Activated naive CD8-positive, alpha-beta T cell (primary cell): Measurements from ENCODE around the gene CSRNP3.

Experiments
- H3K27ac Mint-ChIP-seq: one replicate; pipeline ENCODE4 v1.8.0; 2021; ENCODE audit warnings: mixed read lengths
- H3K27me3 Mint-ChIP-seq: one replicate; pipeline ENCODE4 v1.8.0; 2021; ENCODE audit warnings: mixed read lengths
- H3K36me3 Mint-ChIP-seq: one replicate; pipeline ENCODE4 v1.8.0; 2021; ENCODE audit warnings: mixed read lengths
- H3K4me1 Mint-ChIP-seq: one replicate; pipeline ENCODE4 v1.8.0; 2021; ENCODE audit warnings: low read depth, mixed read lengths
- H3K4me3 Mint-ChIP-seq: one replicate; pipeline ENCODE4 v1.8.0; 2021; ENCODE audit warnings: mild to moderate bottlenecking, mixed read lengths
- H3K9me3 Mint-ChIP-seq: one replicate; pipeline ENCODE4 v1.8.0; 2021; ENCODE audit warnings: low read depth, mixed read lengths

The CSRNP3 gene

GRCh38 chr2:165469417-165469816, at the start of gene CSRNP3:
TSS of gene CSRNP3 (plus strand) at chr2:165469698. CDS start at chr2:165595066, 125,368 bp downstream.
- Mint-ChIP-seq H3K9me3 (no peaks in the 10 kb centered on the region), H3K27ac (no peak within 1 kb of the TSS), H3K27me3 (peaks cover 5% of the 10 kb centered on the region), H3K4me1 (no peaks in the 10 kb centered on the region), H3K4me3 (no peak within 1 kb of the TSS), H3K36me3 (no peaks in the 10 kb centered on the region)

- no peak overlapping the region for H3K27ac Mint-ChIP-seq
- peaks cover 9% of the 10 kb centered on the region for H3K9me3 Mint-ChIP-seq
- H3K4me3 Mint-ChIP-seq = no peak overlapping the region
- H3K36me3 Mint-ChIP-seq = peaks cover 3% of the 10 kb centered on the region
- H3K27me3 Mint-ChIP-seq = peaks cover 2% of the 10 kb centered on the region
- H3K4me1 Mint-ChIP-seq = no peaks in the 10 kb centered on the region
Observed at GRCh38 chr2:165420231-165420630, 49.3 kb upstream of the CSRNP3 start.

GRCh38 chr2:165423081-165423480, 46.4 kb upstream of the CSRNP3 start:
- Mint-ChIP-seq H3K4me3 (no peak overlapping the region), H3K27me3 (peaks cover 2% of the 10 kb centered on the region), H3K4me1 (no peaks in the 10 kb centered on the region)

GRCh38 chr2:165425556-165425955, 43.9 kb upstream of the CSRNP3 start:
- no peaks in the 10 kb centered on the region for H3K4me1 Mint-ChIP-seq
- H3K9me3 Mint-ChIP-seq = no peaks in the 10 kb centered on the region
- no peaks in the 10 kb centered on the region for H3K36me3 Mint-ChIP-seq
- H3K4me3 Mint-ChIP-seq = no peak overlapping the region
- peaks cover 2% of the 10 kb centered on the region for H3K27me3 Mint-ChIP-seq
- no peak overlapping the region for H3K27ac Mint-ChIP-seq

More at GRCh38 chr2:165423081-165423480, 46.4 kb upstream of the CSRNP3 start:
- Mint-ChIP-seq H3K27ac (no peak overlapping the region), H3K9me3 (no peaks in the 10 kb centered on the region), H3K36me3 (no peaks in the 10 kb centered on the region)

GRCh38 chr2:165427686-165428085, 41.8 kb upstream of the CSRNP3 start:
- Mint-ChIP-seq H3K9me3 (no peaks in the 10 kb centered on the region), H3K36me3 (no peaks in the 10 kb centered on the region), H3K4me1 (no peaks in the 10 kb centered on the region), H3K27ac (no peak overlapping the region), H3K27me3 (peaks cover 2% of the 10 kb centered on the region), H3K4me3 (no peak overlapping the region)

- Mint-ChIP-seq H3K27me3 (peaks cover 2% of the 10 kb centered on the region), H3K9me3 (no peaks in the 10 kb centered on the region), H3K4me1 (no peaks in the 10 kb centered on the region), H3K4me3 (no peak overlapping the region), H3K36me3 (no peaks in the 10 kb centered on the region), H3K27ac (no peak overlapping the region)
Observed at GRCh38 chr2:165428926-165429325, 40.6 kb upstream of the CSRNP3 start.

- Mint-ChIP-seq H3K9me3 (no peaks in the 10 kb centered on the region), H3K27me3 (peaks cover 2% of the 10 kb centered on the region), H3K4me1 (no peaks in the 10 kb centered on the region), H3K4me3 (no peak overlapping the region), H3K27ac (no peak overlapping the region), H3K36me3 (no peaks in the 10 kb centered on the region)
Observed at GRCh38 chr2:165431014-165431413, 38.5 kb upstream of the CSRNP3 start.

GRCh38 chr2:165432234-165432966, 37.1 kb upstream of the CSRNP3 start:
- Mint-ChIP-seq H3K27ac (no peak overlapping the region), H3K27me3 (peaks cover 2% of the 10 kb centered on the region), H3K4me1 (no peaks in the 10 kb centered on the region), H3K36me3 (no peaks in the 10 kb centered on the region), H3K4me3 (no peak overlapping the region), H3K9me3 (no peaks in the 10 kb centered on the region)

GRCh38 chr2:165434865-165435496, 34.5 kb upstream of the CSRNP3 start:
- H3K27me3 Mint-ChIP-seq = no peaks in the 10 kb centered on the region
- H3K9me3 Mint-ChIP-seq = no peaks in the 10 kb centered on the region
- H3K4me3 Mint-ChIP-seq = no peak overlapping the region
- H3K4me1 Mint-ChIP-seq = no peaks in the 10 kb centered on the region
- no peak overlapping the region for H3K27ac Mint-ChIP-seq
- H3K36me3 Mint-ChIP-seq = no peaks in the 10 kb centered on the region

- no peaks in the 10 kb centered on the region for H3K4me1 Mint-ChIP-seq
- no peaks in the 10 kb centered on the region for H3K36me3 Mint-ChIP-seq
- H3K4me3 Mint-ChIP-seq = no peak overlapping the region
- no peak overlapping the region for H3K27ac Mint-ChIP-seq
- no peaks in the 10 kb centered on the region for H3K9me3 Mint-ChIP-seq
- H3K27me3 Mint-ChIP-seq = no peaks in the 10 kb centered on the region
Observed at GRCh38 chr2:165435611-165436010, 33.9 kb upstream of the CSRNP3 start.

GRCh38 chr2:165436559-165436958, 32.9 kb upstream of the CSRNP3 start:
- H3K27me3 Mint-ChIP-seq = no peaks in the 10 kb centered on the region
- H3K36me3 Mint-ChIP-seq = no peaks in the 10 kb centered on the region
- H3K9me3 Mint-ChIP-seq = no peaks in the 10 kb centered on the region
- H3K4me3 Mint-ChIP-seq = no peak overlapping the region
- no peak overlapping the region for H3K27ac Mint-ChIP-seq
- no peaks in the 10 kb centered on the region for H3K4me1 Mint-ChIP-seq

- Mint-ChIP-seq H3K4me3 (no peak overlapping the region), H3K4me1 (peaks cover 18% of the 10 kb centered on the region), H3K9me3 (no peaks in the 10 kb centered on the region), H3K27ac (no peak overlapping the region), H3K27me3 (no peaks in the 10 kb centered on the region), H3K36me3 (no peaks in the 10 kb centered on the region)
Observed at GRCh38 chr2:165440367-165440766, 29.1 kb upstream of the CSRNP3 start.

- Mint-ChIP-seq H3K4me3 (no peak overlapping the region), H3K27ac (no peak overlapping the region), H3K36me3 (no peaks in the 10 kb centered on the region), H3K4me1 (peaks cover 18% of the 10 kb centered on the region), H3K27me3 (no peaks in the 10 kb centered on the region), H3K9me3 (no peaks in the 10 kb centered on the region)
Observed at GRCh38 chr2:165443511-165443910, 26.0 kb upstream of the CSRNP3 start.

- Mint-ChIP-seq H3K27me3 (peaks cover 5% of the 10 kb centered on the region), H3K4me3 (no peak overlapping the region), H3K36me3 (no peaks in the 10 kb centered on the region), H3K9me3 (no peaks in the 10 kb centered on the region), H3K27ac (no peak overlapping the region), H3K4me1 (peaks cover 11% of the 10 kb centered on the region)
Observed at GRCh38 chr2:165448406-165448805, 21.1 kb upstream of the CSRNP3 start.

- no peaks in the 10 kb centered on the region for H3K9me3 Mint-ChIP-seq
- no peak overlapping the region for H3K27ac Mint-ChIP-seq
- peaks cover 5% of the 10 kb centered on the region for H3K27me3 Mint-ChIP-seq
- H3K36me3 Mint-ChIP-seq = no peaks in the 10 kb centered on the region
- no peak overlapping the region for H3K4me3 Mint-ChIP-seq
- H3K4me1 Mint-ChIP-seq = no peaks in the 10 kb centered on the region
Observed at GRCh38 chr2:165450156-165450555, 19.3 kb upstream of the CSRNP3 start.

- Mint-ChIP-seq H3K27ac (no peak overlapping the region), H3K4me1 (no peaks in the 10 kb centered on the region), H3K4me3 (no peak overlapping the region)
Observed at GRCh38 chr2:165452327-165452726, 17.2 kb upstream of the CSRNP3 start.

More at GRCh38 chr2:165452327-165452726, 17.2 kb upstream of the CSRNP3 start:
- Mint-ChIP-seq H3K9me3 (no peaks in the 10 kb centered on the region), H3K27me3 (peaks cover 5% of the 10 kb centered on the region), H3K36me3 (no peaks in the 10 kb centered on the region)
